Measurements from ENCODE around the gene TANC1. TPM values are rescaled to one million over a fixed set of nuclear protein-coding genes. Genes with fewer than 3 reads are reported as not detected.
"Not testable (repeated sequence)": the region's sequence is repeated elsewhere in the genome, so short reads cannot be mapped to it uniquely, and the experiment has no call there.

Gene TANC1
- total RNA-seq, 1 donor from 2014 or later: 43.7 TPM

DNA sequence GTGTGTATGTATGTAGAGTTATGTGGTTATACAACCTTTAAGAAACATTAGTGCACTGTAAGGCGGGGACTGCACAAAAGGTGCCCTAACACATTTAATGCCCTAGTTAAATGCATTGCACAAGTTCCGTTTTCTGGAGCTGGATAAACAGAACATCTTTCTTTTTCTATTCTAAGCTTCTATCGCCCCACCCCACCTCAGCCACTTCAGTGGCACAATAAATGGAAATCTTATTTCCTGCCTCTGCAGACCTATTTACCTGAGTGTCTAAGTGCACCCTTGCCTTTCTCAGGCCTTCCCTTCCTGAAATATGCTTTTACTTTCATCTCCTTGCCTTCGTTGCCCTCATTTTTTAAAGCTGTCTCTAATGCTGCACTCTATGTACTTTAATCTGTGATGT is 123.5 kb downstream of the TANC1 start:
- no peak for DNase-seq

- DNase-seq: peak; percentile 91
These were observed 125.1 kb downstream of the TANC1 start for GRCh38 chr2:159093497-159093896.

DNA sequence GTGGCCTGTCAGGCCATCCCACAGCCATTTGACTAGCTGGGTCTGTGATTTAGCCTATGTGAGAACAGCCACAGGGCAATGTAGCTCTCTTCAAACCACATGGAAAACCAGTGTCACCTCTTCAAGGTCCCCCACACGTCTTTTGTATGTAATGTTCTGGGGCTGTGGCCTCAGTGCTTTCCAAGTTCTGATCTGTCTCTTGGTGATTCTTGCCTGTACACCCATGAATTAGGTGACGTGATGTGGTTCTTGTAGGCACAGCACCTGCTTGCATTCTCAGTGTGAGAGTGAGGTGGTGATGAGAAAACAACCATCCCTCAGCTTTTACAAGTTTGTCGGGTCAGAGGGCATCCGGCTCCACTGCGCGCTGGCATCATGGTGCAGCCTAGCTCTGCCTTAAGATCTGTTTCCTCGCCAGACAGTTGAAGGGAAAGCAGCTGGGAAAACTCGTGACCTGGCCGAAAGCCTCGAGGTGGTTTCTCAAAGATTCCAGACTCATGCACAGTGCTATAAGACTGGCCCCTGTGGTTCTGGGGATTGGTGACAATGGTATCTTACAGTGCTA is 125.8 kb downstream of the TANC1 start:
- no peak for DNase-seq

- no peak for DNase-seq
These were observed 127.4 kb downstream of the TANC1 start for GRCh38 chr2:159095813-159096212.

GRCh38 chr2:159096302-159096855 is 127.9 kb downstream of the TANC1 start:
- not testable (repeated sequence) for DNase-seq

DNA sequence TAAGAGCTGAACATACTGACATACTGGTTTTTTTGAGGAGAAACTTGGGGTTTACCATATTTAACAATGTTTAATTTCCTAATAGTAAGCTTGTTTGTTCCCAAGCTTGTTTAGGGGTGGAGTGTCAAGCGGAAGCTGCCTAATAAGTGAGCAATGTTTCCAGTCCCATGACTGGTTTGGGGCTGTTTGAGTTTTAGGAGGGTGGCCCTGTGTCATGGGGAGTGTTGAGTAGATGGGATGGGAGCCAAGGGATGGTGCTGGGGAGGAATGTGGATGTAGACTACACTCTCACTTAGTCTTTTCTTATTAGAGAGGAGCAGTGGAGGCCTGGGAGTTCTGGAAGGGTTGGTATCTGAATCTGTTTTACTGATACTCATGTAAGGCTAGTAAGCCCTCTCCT is 128.5 kb downstream of the TANC1 start:
- no peak for DNase-seq

DNA sequence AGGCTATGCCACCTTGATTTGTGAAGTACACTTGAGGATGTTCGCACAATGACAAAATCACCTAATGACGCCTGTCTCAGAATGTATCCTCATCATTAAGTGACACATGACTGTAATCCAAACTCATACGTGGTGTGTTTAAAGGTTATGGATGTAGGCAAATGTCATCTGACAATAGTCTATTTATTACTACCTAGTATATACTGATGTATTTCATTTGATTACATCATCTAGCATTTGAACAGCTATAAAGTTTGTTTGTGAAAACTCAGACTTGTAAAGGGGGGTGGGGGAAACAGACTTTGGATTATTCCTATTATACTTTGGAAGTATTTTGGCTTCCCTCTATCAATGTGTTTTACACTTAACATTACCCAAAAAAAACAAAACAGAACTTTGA is 129.9 kb downstream of the TANC1 start:
- DNase-seq: no peak

DNA sequence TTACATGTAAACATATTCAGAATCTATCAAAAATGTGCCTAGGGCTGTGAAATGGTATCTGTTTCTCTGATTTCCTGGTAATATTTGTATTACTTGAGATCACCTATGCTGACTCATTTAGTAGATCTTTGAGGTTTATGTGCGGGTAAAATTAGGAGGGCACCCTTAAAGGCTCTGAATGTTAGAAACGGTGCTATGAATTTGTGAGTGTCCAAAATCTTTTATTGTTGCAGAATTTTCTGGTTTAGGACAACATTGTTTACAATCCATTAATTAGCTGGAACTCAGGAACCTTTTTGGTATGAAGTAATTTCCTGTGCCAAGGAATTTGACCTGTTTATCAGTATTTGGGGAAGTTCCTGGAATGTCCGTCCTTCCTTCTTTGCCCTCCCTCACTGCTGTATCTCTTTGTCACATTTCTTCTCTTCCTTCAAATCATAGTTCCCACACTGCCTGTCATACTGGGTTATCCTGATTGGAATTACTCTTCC is 130.5 kb downstream of the TANC1 start:
- DNase-seq: no peak

- no peak for DNase-seq
These were observed 133.5 kb downstream of the TANC1 start for GRCh38 chr2:159101755-159102489.

GRCh38 chr2:159103411-159103810 is 135.0 kb downstream of the TANC1 start:
- no peak for DNase-seq

GRCh38 chr2:159106109-159106508 is 137.7 kb downstream of the TANC1 start:
- DNase-seq: no peak

- no peak for DNase-seq
These were observed 139.9 kb downstream of the TANC1 start for GRCh38 chr2:159108181-159108893.

DNA sequence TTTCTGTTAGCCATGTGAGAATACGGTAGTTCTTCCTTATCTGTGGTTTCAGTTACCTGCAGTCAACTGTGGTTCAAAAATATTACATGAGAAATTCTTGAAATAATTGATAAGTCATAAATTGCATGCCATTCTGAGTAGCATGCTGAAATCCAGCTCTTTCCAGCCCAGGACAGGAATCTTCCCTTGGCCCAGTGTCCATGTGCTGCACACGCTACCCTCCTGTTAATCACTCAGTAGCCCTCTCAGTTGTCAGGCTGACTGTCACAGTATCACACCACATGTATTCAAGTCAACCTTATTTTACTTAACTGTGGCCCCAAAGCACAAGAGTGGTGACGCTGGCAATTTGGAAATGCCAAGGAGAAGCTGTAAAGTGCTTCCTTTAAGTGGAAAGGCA is 141.1 kb downstream of the TANC1 start:
- no peak for DNase-seq

DNA sequence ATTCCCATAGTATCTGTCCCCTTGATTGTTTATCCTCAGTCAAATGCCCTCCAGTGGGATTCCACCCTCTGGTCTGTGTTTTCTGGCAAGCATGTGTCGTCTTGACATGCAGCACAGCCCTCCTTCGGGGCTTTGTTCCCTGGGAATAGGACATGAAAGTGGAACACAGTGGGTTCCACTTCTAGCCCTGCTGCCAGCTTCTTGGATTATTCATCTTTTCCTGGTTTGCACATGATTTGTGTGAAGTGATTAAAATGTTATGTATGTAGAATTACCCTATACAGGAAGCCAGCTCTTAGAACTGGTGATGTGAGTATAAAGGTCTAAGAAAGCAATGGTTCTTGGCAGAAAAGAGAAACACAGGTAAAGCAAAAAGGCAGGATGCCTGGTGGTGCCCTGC is 142.3 kb downstream of the TANC1 start:
- DNase-seq: no peak

- no peak for DNase-seq
These were observed 143.0 kb downstream of the TANC1 start for GRCh38 chr2:159111346-159111927.

DNA sequence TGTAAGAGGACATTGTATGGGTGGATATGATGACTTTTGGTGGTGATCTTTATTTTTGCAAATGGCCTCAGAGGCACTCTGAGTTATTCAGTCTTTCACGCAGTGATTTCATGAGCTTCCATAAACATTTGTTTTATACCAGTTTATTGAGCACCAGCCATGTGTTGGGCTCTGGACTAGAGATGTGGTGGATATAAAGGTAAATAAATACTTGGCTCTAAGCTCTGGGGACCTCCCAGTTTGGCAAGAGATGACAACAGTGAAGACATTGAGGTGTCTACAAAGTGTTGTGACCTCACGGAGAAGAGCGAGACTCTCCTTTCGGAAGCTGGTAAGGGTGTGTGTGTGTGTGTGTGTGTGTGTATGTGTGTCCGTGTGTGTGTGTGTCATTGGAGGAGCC is 146.4 kb downstream of the TANC1 start:
- no peak for DNase-seq

DNA sequence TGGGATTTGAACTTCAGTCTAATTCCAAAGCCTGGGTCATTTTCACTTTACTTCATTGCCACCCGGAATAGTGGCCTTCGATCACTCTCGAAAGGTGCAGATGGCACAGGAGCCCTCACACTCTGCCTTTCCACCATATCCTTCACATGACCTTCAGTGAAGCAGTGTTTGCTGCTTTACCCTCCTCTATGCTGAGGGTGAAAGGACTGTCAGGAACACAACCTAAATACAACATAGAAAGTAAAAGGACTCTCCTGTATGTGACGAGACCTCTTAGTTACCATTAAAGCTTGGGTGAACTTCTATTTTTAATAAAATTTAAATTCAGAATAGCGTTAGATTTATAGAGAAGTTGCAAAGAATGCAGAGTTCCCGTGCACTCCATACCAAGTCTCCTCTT is 148.5 kb downstream of the TANC1 start:
- DNase-seq: no peak

GRCh38 chr2:159117658-159118057 is 149.2 kb downstream of the TANC1 start:
- no peak for DNase-seq

DNA sequence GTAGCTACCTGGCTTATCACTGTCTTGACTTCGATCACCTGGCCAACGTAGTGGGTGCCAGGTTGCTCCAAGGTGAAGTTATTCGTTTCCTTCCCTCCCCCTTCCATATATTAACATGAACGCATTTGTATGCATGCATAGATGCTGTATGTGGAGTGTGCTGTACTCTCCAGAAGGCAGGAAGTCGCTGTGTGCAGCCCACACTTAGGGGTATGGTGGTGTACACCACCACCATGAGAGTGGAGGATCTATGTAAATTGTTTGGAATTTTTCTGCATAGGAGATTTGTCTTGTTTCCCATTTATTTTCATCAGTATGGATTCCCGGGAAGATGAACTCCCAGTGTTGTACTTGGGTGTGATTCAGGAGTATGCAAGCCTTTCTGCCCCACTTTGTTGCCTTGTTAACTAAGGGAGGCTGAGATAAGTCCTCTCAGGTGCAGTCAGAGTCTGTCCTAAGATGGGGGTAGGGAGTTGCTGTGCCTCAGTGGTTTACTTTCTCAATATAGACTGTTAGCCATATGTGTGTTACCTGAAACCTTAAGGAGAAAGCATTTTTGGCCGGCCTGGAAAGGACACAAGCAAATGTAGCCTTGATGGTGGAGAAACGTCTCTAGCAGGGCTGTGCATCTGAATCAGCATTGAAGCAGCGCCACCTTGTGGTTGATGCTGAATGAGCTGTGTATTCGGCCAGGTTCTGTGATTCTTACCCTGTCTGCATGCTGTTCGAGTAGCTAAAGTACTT is 149.8 kb downstream of the TANC1 start:
- DNase-seq: peak; percentile 83

- DNase-seq: no peak
These were observed 150.5 kb downstream of the TANC1 start for GRCh38 chr2:159118859-159119500.

GRCh38 chr2:159119652-159120257 is 151.3 kb downstream of the TANC1 start:
- no peak for DNase-seq
